AG08395 (cell line): Measurements from ENCODE around the gene IGFALS.
A peak's percentile ranks its signal among the peaks of the same experiment; 100 is the strongest.

Source experiments
- DNase-seq: peaks from one replicate; pipeline ENCODE4 v3.0.0; 2012; ENCODE audit warnings: mixed read lengths, low spot score

The IGFALS gene

DNA sequence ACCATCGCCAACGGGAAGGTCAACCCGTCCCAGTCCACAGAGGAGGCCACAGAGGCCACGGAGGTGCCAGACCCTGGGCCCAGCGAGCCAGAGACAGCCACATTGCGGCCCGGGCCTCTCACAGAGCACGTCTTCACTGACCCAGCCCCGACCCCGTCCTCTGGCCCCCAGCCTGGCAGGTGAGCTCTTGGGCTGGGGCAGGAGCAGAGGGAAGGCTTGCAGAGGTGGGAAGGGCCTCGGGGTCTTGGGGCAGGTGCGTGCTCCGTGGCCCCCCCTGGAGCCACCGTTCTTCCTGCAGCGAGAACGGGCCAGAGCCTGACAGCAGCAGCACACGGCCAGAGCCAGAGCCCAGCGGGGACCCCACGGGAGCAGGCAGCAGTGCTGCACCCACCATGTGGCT lies 27.3 kb downstream of the IGFALS start:
- DNase-seq = no peak

DNA sequence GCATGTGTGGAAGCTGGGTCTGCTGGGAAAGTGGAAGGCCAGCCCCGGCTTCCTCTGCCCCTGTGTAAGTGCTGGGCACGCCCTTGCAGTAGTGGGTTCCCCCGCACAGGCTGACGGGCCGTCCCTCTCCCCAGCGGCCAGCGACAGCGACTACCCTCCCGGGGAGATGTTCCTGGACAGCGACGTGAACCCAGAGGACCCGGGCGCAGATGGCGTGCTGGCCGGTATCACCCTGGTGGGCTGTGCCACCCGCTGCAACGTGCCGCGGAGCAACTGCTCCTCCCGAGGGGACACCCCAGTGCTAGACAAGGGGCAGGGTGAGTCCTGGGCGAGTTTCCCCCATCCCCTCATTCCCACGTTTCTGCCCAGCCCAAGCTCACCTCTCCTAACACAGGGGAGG lies 27.7 kb downstream of the IGFALS start:
- no peak for DNase-seq

DNA sequence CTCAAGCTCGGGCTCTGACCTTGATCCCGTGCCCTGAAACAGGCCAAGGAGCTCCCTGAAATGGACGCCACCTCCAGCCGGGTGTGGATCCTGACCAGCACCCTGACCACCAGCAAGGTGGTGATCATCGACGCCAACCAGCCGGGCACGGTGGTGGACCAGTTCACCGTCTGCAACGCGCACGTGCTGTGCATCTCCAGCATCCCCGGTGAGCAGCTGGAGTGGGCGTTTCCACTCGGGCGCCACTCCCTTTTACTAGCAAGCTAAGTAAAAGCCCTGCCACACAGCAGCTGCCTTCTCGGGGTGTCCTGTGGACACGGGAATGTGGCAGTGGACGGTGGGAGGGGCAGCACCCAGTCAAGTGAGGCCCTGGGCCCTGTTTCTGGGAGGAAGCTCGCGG lies 28.5 kb downstream of the IGFALS start:
- no peak for DNase-seq

DNA sequence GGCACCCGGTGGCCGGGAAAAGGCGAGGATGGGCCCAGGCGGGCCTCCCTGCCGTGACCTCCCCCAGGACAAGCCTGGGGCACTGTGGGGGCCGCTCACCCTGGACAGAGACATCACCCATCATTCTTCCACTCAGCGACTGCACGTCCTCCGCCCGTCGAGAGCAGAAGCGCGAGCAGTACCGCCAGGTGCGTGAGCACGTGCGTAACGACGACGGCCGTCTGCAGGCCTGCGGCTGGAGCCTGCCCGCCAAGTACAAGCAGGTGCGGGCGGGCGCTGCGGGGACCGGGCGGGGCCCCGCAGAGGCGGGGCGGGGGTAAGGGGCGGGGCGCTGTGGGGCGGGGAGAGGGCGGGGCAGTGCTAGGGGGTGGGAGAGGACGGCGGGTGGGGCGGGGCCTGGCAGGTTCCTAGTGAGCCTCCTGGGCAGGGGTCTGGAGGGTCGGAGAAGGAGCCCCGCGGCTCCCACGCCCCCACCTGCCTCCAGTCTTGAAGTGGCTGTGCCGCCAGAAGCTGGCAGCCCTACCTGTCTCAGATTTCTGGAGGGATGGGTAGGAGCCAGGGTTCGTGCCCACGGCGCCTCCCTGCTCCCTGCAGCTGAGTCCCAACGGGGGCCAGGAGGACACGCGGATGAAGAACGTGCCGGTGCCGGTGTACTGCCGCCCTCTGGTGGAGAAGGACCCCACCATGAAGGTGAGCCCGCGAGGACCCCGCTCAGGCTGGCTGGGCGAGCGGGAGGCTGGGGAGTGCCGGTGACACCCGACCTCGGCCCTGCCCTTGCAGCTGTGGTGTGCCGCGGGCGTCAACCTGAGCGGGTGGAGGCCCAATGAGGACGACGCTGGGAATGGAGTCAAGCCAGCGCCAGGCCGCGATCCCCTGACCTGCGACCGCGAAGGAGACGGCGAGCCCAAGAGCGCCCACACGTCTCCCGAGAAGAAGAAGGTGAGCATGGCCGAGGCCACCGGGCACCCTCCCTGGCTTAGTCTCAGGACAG lies 29.7 kb downstream of the IGFALS start:
- DNase-seq = no peak

DNA sequence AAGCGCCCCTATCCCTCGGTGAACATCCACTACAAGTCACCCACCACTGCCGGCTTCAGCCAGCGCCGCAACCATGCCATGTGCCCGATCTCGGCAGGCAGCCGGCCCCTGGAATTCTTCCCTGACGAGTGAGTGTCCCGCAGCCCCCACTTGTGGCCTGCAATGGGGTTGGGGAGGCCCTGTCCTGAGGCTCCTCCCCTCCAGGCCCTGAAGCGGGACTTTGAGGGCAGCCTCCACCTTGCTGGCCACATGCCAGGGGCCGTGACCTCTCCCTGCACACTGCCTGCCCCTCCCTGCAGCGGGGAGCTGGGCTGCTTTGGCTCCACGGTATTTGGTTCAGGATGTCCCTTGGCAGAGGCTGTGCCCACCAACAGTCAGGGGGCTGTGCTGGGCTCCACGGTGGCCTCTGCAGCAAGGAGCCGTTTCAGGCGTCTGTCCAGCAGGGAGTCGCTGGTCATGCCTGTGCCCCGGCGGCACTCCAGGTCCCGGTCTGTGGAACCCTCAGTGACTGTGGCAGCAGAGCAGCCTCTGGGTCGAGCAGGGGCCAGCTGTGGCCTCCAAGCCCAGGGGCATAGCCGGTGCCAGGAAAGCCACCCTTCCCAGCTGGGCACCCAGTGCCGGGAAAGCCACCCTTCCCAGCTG lies 30.5 kb downstream of the IGFALS start:
- DNase-seq = no peak

DNA sequence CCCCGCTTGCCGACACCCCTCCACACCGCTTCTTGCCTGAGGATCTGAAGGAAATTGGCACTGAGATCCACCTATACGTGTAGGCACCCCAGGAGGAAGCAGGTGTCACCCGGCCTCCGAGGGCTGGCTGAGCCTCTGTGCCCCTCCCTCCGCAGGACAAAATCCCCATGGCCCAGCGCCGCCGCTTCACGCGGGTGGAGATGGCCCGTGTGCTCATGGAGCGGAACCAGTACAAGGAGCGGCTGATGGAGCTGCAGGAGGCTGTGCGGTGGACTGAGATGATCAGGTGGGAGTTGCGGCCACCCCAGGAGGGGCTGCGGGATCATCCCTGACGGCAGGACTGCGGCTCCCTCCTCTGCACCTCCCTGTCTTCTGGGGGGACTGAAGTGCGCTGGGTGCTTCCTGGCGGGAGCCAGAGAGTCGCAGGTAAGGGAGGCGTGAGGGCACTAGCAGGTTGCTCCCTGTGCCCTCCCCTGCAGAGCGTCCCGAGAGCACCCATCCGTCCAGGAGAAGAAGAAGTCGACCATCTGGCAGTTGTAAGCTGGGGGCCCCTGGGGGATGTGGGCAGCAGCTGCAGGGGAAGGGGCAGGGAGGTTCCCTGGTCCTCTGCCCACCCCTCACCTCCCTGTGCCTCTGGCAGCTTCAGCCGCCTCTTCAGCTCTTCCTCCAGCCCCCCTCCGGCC lies 31.2 kb downstream of the IGFALS start:
- DNase-seq = no peak

DNA sequence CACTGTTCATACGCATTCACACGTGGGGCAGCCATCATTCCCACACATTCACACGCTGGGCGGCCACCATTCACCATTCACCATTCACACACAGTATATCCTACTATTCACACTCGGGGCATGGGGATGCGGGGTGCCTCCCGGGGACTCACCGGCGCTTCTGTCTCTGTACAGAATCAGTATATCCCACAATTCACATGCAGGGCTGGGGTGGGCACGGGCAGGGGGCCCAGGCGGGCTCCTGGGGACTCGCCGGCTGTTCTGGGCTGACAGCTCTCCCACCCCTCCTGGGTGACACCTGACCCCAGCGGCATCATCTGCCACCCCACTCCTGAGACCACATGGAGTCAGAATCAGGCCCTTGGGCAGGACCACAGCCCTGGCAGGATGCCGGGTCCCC lies 31.8 kb downstream of the IGFALS start:
- DNase-seq = no peak

DNA sequence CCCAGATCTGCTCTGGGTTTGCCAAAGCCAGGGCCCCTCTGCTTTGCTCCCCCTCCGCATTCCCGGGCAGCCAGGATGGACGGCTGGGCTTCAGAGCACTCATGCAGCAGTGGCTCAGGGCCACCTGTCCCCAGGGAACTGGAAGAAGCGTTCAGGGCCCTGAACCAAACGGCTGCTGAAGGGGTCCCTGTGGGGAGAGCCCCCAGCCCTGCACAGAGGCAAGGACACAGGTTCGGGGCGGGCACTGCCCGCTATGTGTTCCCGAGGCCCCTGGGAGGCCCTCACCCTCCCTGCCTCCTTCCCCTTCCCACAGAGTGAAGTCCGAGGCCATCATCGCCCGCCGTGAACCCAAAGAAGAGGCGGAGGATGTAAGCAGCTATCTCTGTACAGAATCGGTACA lies 32.6 kb downstream of the IGFALS start:
- no peak for DNase-seq

DNA sequence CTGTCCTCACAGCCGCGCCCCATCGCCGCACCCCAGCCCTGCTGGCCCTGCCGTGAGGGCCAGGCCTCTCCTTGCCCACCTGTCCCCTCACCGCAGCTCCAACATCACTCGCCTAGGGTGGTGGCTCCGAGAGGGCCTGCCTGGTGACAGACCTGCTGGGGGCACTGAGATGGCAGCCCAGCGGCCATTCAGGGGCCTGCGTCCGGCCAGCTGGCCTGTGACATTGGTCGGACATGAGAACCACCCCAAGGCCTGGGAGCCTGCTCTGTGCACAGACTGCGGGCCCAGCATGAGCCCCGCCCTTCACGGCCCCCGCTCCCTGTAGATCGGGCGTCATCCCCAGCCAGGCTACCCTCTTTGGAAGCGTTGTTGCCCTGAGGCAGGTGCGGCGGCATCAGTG lies 34.0 kb downstream of the IGFALS start:
- DNase-seq = no peak

DNA sequence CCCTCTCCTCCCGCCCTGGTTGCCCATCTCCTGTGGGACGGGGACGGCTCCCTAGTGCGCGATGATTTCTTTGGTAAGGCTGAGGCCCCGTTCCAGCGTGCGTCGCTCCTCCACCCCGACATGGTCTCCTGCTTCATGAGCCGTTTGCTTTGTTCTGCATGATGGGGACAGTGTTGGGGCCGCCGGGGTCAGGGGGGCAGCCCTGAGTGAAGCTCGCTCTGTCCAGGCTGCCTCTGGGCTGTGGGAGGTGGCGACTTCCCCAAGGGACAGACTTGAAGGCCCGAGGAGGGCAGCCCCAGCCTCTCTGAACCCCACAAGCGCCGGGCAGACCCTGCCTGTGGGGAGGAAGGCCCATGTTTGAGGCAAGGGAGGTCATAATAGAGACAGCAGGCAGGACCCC lies 34.6 kb downstream of the IGFALS start:
- DNase-seq = no peak

DNA sequence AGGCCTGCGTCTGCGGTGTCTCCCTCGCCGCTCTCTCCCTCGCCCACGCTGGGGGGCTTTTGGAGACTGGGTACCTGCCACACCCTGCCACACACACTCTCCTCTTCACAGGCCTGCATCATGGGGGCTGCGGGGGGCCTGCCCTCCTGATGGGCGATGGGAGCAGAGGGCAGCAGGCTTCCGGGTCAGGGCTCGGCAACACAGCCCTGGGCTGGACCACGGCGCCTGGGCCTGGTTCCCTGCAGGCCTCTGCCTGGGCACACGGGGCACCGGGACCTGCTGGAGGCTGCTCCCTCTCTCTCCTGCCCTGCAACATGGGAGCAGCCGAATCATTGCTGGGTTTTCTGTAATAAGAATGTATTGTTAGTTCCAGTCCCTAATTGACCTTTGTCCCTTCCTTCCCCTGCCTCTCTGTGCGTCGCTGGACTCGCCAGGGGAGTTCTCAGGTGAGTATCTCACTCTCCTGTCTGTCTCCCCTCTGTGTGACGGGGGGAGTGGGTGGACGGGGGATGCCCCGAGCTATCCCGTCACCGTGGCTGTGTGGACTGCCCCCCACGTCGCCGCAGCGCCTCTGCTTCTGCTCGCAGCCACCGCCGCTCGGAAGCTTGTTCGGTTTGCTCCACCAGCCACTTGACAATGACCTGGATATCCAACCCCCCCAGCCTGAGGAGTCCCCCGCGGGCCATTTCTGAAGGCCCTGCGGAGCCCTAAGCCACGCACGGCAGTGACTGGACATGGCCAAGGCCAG lies 35.6 kb downstream of the IGFALS start:
- DNase-seq = no peak

DNA sequence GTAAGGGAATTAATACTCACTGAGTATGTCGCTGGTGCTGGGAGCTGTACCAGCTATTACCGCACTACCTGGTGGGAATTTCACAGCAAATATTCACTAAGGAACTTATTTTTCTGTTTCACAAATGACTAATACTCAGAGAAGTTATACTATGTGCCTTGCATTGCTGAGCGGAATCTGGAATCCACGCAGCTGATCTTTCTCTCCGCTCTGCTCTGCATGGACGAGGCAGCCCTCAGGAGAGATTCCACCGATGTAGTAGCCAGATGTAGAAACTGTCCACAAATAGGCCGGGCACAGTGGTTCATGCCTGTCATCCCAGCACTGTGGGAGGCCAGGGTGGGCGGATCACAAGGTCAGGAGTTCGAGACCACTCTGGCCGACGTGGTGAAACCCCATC lies 39.3 kb downstream of the IGFALS start:
- no peak for DNase-seq

DNA sequence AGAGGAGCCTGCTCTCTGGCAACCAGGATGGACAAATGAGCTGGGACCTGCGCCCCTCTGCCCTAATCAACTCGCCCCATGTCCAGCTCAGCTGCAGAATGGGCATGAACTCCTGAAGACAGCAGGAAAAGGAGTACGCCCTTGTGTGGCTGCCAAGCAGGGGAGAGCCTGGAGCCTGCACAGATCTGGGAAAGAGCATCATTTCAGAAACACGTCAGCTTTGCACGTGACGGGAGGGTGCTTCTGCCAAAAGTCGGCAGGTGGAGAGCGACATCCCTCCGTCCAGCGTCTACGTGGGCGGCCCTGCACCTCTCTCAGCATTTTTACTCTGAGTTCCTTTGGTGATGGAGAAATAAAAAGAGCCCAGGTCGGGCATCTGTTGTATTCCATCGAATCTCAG lies 40.7 kb downstream of the IGFALS start:
- no peak for DNase-seq

DNA sequence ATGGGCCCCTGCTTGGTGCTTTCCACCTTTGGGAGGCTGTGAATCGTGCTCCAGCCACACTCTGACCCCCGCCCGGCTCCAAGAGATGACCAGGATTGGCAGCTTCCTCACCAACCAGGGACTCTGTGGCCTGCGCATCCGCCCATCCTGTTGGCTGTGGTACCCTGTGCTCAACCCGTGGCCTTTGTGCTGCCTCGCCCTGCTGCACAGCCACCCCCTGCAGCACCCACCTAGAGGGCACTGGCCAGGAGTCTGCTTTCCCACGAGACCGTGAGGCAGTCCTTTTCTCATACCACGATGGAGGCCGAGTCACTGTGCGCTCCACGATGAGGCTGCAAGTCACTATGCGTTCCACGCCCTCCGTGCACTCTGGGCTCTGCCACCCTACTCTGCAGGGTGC lies 41.6 kb downstream of the IGFALS start:
- DNase-seq = no peak

DNA sequence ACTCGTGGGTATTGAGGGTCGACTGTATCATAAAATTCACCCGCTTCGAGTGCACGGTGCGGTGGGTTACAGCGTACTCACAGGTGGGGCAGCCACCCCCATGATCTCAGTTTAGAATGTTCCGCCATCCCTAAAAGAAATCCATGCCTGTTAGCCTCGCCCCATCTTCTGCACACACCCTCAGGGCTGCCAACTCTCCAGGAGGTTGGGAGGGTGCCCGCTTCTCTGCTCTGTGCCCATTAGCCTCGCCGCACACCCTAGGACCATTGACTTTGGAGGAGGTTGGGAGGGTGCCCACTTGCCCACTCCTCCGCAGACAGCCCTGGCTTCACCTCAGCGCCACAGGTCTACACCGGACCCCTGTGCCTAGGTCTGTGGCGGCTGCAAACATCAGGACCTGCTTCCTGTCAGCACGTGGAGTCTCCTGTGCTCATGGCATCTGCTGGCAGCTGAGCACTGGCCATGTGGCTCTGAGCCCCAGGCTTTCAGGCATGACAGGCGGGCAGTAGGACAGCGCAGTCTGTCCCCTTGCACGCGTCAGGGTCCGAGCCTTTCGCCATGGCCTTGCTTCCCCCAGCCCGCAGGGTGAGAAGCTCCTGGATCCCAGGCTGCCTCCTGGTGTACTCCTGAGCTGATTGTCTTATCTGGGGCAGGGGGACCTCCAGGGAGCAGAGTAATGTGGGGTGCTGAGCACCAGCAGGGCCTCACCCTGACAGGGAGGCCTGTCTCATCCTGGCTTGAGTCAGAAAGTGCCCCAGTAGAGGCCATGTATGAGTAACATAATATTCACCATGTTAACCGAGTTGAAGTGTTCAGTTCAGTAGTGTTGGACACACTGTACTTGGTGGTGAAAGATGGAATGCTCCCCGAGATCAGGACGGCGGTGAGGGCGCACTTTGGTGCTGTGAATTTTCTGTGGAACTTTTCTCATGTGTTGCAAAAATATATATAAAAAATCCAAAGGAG lies 44.1 kb downstream of the IGFALS start:
- no peak for DNase-seq

DNA sequence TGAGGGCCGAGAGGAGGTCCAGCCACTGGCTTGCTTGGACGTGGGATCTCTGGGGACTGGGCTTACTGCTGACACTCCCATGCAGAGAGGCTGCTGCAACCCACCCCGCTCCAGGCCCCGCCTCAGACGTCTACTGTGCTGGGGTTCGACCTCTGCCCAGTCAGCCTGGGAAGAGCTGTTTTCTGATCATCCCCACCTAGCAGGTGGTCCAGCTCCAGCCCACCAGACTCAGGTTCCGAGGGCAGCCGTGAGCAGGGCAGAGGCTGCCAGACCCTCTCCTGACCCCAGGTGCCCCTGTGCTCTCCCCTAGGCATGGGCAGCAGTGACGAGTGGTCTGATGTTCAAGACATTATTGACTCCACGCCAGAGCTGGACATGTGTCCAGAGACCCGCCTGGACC lies 45.6 kb downstream of the IGFALS start:
- DNase-seq = no peak

DNA sequence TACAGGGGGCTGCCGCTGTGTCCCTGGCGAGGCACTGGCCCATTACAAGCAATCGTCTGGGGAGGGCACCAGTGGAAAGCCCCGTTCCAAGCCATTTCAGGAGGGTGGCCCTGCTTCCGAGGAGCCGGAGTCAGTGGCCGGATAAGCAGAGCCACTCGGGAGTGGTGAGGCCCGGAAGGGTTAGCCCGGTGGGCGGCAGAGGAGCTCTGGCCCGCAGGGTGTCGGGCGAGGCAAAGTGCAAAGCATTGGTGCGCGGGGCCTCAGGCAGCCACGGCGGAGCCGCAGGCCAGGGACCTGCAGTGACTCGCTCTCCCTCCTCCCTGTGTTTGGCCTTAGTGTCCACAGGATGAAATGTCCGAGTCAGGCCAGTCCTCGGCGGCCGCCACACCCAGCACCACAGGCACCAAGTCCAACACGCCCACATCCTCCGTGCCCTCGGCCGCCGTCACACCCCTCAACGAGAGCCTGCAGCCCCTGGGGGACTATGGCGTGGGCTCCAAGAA lies 46.8 kb downstream of the IGFALS start:
- DNase-seq = no peak

DNA sequence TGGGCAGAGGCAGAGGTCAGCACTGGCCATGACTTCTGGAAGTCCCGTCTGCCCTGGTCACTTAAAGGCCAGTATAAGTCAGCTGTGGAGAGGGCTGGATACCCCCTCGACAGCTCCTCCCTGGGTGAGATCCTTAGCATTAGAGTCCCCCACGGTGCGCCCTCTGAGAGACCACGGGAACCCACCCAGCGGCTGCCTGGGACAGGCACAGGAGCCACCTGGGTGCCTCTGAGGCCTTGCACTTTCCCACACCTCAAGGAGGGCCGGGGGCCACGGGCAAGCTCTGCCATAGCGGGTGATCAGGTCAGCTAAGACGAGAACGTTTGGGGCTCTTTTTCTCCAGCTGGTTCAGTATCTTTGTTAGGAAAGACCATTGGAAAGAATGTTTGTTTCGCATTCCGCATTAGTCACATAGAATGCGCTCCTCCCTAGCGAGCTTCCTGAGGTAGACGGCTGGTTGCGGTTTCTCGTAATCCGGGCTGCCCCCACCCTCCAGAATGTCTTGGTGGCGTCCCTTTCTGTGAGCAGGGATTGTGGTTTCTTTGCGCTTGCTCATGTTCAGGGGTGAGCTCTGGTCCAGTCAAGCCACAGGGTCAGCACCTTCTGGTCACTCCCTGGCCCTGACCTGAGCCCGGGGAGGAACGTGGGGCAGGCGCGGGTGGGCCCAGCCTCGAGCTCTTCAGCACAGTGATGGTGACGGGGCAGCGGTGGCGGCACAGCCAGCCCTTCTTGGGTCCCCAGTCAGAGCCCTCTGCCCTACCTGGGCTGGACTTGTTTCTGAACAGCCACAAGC lies 47.4 kb downstream of the IGFALS start:
- no peak for DNase-seq

DNA sequence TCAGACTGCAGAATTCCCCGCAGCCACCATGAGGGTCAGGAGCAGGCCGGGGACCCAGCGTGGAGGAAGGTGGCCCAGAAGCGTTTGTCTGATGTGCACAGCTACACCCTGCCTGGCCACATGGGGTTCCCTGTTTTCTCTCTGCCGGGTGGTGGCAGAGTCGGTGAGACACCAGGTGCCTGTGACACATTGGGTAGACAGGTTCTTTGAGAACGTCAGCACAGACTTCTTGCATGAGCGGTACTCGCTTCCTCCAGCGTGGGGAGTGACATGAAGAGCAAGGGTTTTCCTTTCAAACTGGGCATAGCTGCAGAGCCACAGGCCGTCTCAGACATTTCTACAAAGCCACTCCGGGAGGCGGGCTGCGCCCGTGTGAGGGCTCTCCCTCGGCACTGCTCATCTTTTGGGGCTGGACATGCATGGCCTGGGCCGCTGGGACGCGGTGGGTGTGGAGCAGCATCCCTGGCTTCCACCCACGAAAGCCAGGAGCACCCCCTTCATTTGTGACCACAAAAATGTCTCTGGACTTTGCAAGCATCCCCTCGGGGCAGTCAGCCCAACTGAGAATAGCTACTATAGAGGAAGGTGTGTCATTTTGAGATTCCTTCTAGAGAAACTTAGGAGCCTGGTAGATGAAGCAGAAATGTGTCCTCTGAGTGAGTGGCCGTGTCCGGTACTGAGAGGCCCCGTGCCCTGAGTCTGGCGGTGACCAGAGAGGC lies 48.2 kb downstream of the IGFALS start:
- DNase-seq = peak; percentile 88
